ENCODE results near the gene SLC44A1. TPM values are rescaled to one million over a fixed set of nuclear protein-coding genes. Genes with fewer than 3 reads are reported as not detected.

Gene SLC44A1
- total RNA-seq, 1 experiment from 2014 or later: 3.7 TPM

- no peaks in the 10 kb centered on the region for H3K36me3 ChIP-seq (ENCODE audit: insufficient read depth, low read length)
- H3K4me3 ChIP-seq (ENCODE audit: low read length): no peak overlapping the region
Measured at GRCh38 chr9:105399117-105399516, 154.7 kb downstream of the SLC44A1 start.

GRCh38 chr9:105401651-105402050, 157.2 kb downstream of the SLC44A1 start:
- Histone ChIP-seq H3K4me1 (ENCODE audit: low read length) (peaks cover 13% of the 10 kb centered on the region), H4K20me1 (ENCODE audit: insufficient read depth, low read depth, low read length) (no peaks in the 10 kb centered on the region), H3K4me2 (ENCODE audit: low read depth, low read length, poor library complexity, severe bottlenecking) (no peak overlapping the region), H3K9me2 (replicated peaks; ENCODE audit: insufficient read depth, low read length) (no peaks in the 10 kb centered on the region), H3K9me3 (ENCODE audit: low read length) (no peaks in the 10 kb centered on the region), H3K27me3 (ENCODE audit: low read length) (no peaks in the 10 kb centered on the region), H3K27ac (ENCODE audit: low read length) (no peak overlapping the region), H3K36me3 (ENCODE audit: insufficient read depth, low read length) (no peaks in the 10 kb centered on the region), H3K4me3 (ENCODE audit: low read length) (no peak overlapping the region), H3K9ac (ENCODE audit: low read length) (no peak overlapping the region), H2AFZ (ENCODE audit: low read length) (no peak overlapping the region), H3K79me2 (ENCODE audit: low read length) (no peaks in the 10 kb centered on the region)
- DNase-seq: peak; percentile 24

More at GRCh38 chr9:105399117-105399516, 154.7 kb downstream of the SLC44A1 start:
- H3K27me3 ChIP-seq (ENCODE audit: low read length): no peaks in the 10 kb centered on the region
- H4K20me1 ChIP-seq (ENCODE audit: insufficient read depth, low read depth, low read length): no peaks in the 10 kb centered on the region
- no peak overlapping the region for H3K9ac ChIP-seq (ENCODE audit: low read length)
- H2AFZ ChIP-seq (ENCODE audit: low read length): no peak overlapping the region
- H3K4me2 ChIP-seq (ENCODE audit: low read depth, low read length, poor library complexity, severe bottlenecking): no peak overlapping the region
- no peak overlapping the region for H3K27ac ChIP-seq (ENCODE audit: low read length)
- DNase-seq: no peak
- H3K79me2 ChIP-seq (ENCODE audit: low read length): no peaks in the 10 kb centered on the region
- no peaks in the 10 kb centered on the region for H3K9me3 ChIP-seq (ENCODE audit: low read length)
- H3K4me1 ChIP-seq (ENCODE audit: low read length): no peaks in the 10 kb centered on the region
- H3K9me2 ChIP-seq (replicated peaks; ENCODE audit: insufficient read depth, low read length): no peaks in the 10 kb centered on the region

GRCh38 chr9:105403552-105404248, 159.2 kb downstream of the SLC44A1 start:
- peaks cover 13% of the 10 kb centered on the region for H3K4me1 ChIP-seq (ENCODE audit: low read length)
- H3K27me3 ChIP-seq (ENCODE audit: low read length): no peaks in the 10 kb centered on the region
- no peaks in the 10 kb centered on the region for H3K79me2 ChIP-seq (ENCODE audit: low read length)
- H3K36me3 ChIP-seq (ENCODE audit: insufficient read depth, low read length): no peaks in the 10 kb centered on the region
- no peak overlapping the region for H3K4me3 ChIP-seq (ENCODE audit: low read length)
- no peak overlapping the region for H3K4me2 ChIP-seq (ENCODE audit: low read depth, low read length, poor library complexity, severe bottlenecking)
- DNase-seq: peak; percentile 33
- no peaks in the 10 kb centered on the region for H3K9me2 ChIP-seq (replicated peaks; ENCODE audit: insufficient read depth, low read length)
- no peak overlapping the region for H3K9ac ChIP-seq (ENCODE audit: low read length)
- no peak overlapping the region for H2AFZ ChIP-seq (ENCODE audit: low read length)
- no peak overlapping the region for H3K27ac ChIP-seq (ENCODE audit: low read length)
- H4K20me1 ChIP-seq (ENCODE audit: insufficient read depth, low read depth, low read length): no peaks in the 10 kb centered on the region
- no peaks in the 10 kb centered on the region for H3K9me3 ChIP-seq (ENCODE audit: low read length)

GRCh38 chr9:105405514-105406131, 161.2 kb downstream of the SLC44A1 start:
- no peaks in the 10 kb centered on the region for H3K9me2 ChIP-seq (replicated peaks; ENCODE audit: insufficient read depth, low read length)
- H3K36me3 ChIP-seq (ENCODE audit: insufficient read depth, low read length): no peaks in the 10 kb centered on the region
- DNase-seq: no peak
- H3K27ac ChIP-seq (ENCODE audit: low read length): no peak overlapping the region
- H3K27me3 ChIP-seq (ENCODE audit: low read length): no peaks in the 10 kb centered on the region
- H4K20me1 ChIP-seq (ENCODE audit: insufficient read depth, low read depth, low read length): no peaks in the 10 kb centered on the region
- peak overlapping the region; percentile 14 for H3K4me2 ChIP-seq (ENCODE audit: low read depth, low read length, poor library complexity, severe bottlenecking)
- H2AFZ ChIP-seq (ENCODE audit: low read length): no peak overlapping the region
- peaks cover 13% of the 10 kb centered on the region for H3K4me1 ChIP-seq (ENCODE audit: low read length)
- H3K9me3 ChIP-seq (ENCODE audit: low read length): no peaks in the 10 kb centered on the region
- no peaks in the 10 kb centered on the region for H3K79me2 ChIP-seq (ENCODE audit: low read length)
- no peak overlapping the region for H3K9ac ChIP-seq (ENCODE audit: low read length)
- no peak overlapping the region for H3K4me3 ChIP-seq (ENCODE audit: low read length)

- H3K9me3 ChIP-seq (ENCODE audit: low read length): no peaks in the 10 kb centered on the region
- no peak for DNase-seq
- no peaks in the 10 kb centered on the region for H3K27me3 ChIP-seq (ENCODE audit: low read length)
- H3K9me2 ChIP-seq (replicated peaks; ENCODE audit: insufficient read depth, low read length): no peaks in the 10 kb centered on the region
- no peak overlapping the region for H3K4me2 ChIP-seq (ENCODE audit: low read depth, low read length, poor library complexity, severe bottlenecking)
- no peaks in the 10 kb centered on the region for H3K36me3 ChIP-seq (ENCODE audit: insufficient read depth, low read length)
- H3K4me3 ChIP-seq (ENCODE audit: low read length): no peak overlapping the region
- no peak overlapping the region for H2AFZ ChIP-seq (ENCODE audit: low read length)
- peaks cover 13% of the 10 kb centered on the region for H3K4me1 ChIP-seq (ENCODE audit: low read length)
- H3K27ac ChIP-seq (ENCODE audit: low read length): no peak overlapping the region
- no peaks in the 10 kb centered on the region for H4K20me1 ChIP-seq (ENCODE audit: insufficient read depth, low read depth, low read length)
- H3K79me2 ChIP-seq (ENCODE audit: low read length): no peaks in the 10 kb centered on the region
- H3K9ac ChIP-seq (ENCODE audit: low read length): no peak overlapping the region
Measured at GRCh38 chr9:105406369-105406768, 161.9 kb downstream of the SLC44A1 start.

GRCh38 chr9:105413525-105413924, 169.1 kb downstream of the SLC44A1 start:
- no peak overlapping the region for H3K4me3 ChIP-seq (ENCODE audit: low read length)
- H4K20me1 ChIP-seq (ENCODE audit: insufficient read depth, low read depth, low read length): no peaks in the 10 kb centered on the region
- H3K9me3 ChIP-seq (ENCODE audit: low read length): no peaks in the 10 kb centered on the region
- H2AFZ ChIP-seq (ENCODE audit: low read length): no peak overlapping the region
- H3K9me2 ChIP-seq (replicated peaks; ENCODE audit: insufficient read depth, low read length): no peaks in the 10 kb centered on the region
- H3K79me2 ChIP-seq (ENCODE audit: low read length): no peaks in the 10 kb centered on the region
- no peak overlapping the region for H3K27ac ChIP-seq (ENCODE audit: low read length)
- no peak overlapping the region for H3K4me2 ChIP-seq (ENCODE audit: low read depth, low read length, poor library complexity, severe bottlenecking)
- no peak for DNase-seq
- H3K4me1 ChIP-seq (ENCODE audit: low read length): no peaks in the 10 kb centered on the region
- no peak overlapping the region for H3K9ac ChIP-seq (ENCODE audit: low read length)
- H3K27me3 ChIP-seq (ENCODE audit: low read length): no peaks in the 10 kb centered on the region
- no peaks in the 10 kb centered on the region for H3K36me3 ChIP-seq (ENCODE audit: insufficient read depth, low read length)

GRCh38 chr9:105414947-105415661, 170.7 kb downstream of the SLC44A1 start:
- Histone ChIP-seq H3K9me3 (ENCODE audit: low read length) (no peaks in the 10 kb centered on the region), H3K4me2 (ENCODE audit: low read depth, low read length, poor library complexity, severe bottlenecking) (no peak overlapping the region)

GRCh38 chr9:105415662-105415980, 171.2 kb downstream of the SLC44A1 start:
- Histone ChIP-seq H3K27me3 (ENCODE audit: low read length) (no peaks in the 10 kb centered on the region), H3K9me3 (ENCODE audit: low read length) (no peaks in the 10 kb centered on the region), H3K9ac (ENCODE audit: low read length) (no peak overlapping the region), H3K79me2 (ENCODE audit: low read length) (no peaks in the 10 kb centered on the region), H3K9me2 (replicated peaks; ENCODE audit: insufficient read depth, low read length) (no peaks in the 10 kb centered on the region), H3K36me3 (ENCODE audit: insufficient read depth, low read length) (no peaks in the 10 kb centered on the region), H3K27ac (ENCODE audit: low read length) (no peak overlapping the region), H3K4me3 (ENCODE audit: low read length) (no peak overlapping the region), H2AFZ (ENCODE audit: low read length) (no peak overlapping the region), H3K4me2 (ENCODE audit: low read depth, low read length, poor library complexity, severe bottlenecking) (no peak overlapping the region), H4K20me1 (ENCODE audit: insufficient read depth, low read depth, low read length) (no peaks in the 10 kb centered on the region), H3K4me1 (ENCODE audit: low read length) (no peaks in the 10 kb centered on the region)
- no peak for DNase-seq

More at GRCh38 chr9:105414947-105415661, 170.7 kb downstream of the SLC44A1 start:
- Histone ChIP-seq H3K27me3 (ENCODE audit: low read length) (no peaks in the 10 kb centered on the region), H3K9ac (ENCODE audit: low read length) (no peak overlapping the region), H3K79me2 (ENCODE audit: low read length) (no peaks in the 10 kb centered on the region), H3K4me1 (ENCODE audit: low read length) (no peaks in the 10 kb centered on the region), H2AFZ (ENCODE audit: low read length) (no peak overlapping the region), H3K4me3 (ENCODE audit: low read length) (no peak overlapping the region), H3K9me2 (replicated peaks; ENCODE audit: insufficient read depth, low read length) (no peaks in the 10 kb centered on the region), H4K20me1 (ENCODE audit: insufficient read depth, low read depth, low read length) (no peaks in the 10 kb centered on the region), H3K36me3 (ENCODE audit: insufficient read depth, low read length) (no peaks in the 10 kb centered on the region), H3K27ac (ENCODE audit: low read length) (no peak overlapping the region)
- peak; percentile 84 for DNase-seq
